GM21367 (cell line): Measurements from ENCODE around the gene CDK14.

Source experiments
- ATAC-seq: cut with Tn5 transposase; IDR thresholded peaks from one replicate; pipeline ENCODE4 v1.9.1; 2021; ENCODE audit not compliant: unreplicated experiment

Gene CDK14

DNA sequence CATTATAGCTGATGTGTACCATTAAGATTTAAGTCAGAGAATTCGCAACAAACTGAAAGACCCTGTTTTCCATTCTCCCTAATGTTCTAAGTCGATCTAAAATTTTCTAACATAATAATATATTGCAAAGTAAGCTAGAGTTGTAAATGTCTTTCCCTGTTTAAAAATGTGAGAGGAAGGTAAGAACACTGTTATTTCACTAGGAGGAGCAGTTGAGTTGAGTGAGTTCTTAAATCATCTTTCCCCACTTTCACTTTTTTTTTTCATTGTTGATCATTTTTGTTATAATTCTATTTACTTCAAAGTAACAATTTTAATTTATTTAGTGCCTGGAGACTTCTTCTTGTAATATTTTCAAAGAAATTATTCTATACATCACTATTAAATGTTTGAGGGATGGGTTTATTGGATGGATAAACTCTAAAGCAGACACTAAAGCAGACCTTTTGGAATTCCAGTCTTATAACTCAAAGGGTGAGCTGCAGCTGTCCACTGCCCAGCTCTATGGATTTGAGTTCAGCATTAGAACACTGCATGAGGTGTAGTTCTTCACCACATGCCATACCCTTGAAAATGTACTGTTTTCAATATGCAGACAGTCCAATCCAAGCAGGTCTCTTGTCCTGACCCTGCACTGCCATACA is 486.9 kb downstream of the CDK14 start:
- no peak for ATAC-seq

DNA sequence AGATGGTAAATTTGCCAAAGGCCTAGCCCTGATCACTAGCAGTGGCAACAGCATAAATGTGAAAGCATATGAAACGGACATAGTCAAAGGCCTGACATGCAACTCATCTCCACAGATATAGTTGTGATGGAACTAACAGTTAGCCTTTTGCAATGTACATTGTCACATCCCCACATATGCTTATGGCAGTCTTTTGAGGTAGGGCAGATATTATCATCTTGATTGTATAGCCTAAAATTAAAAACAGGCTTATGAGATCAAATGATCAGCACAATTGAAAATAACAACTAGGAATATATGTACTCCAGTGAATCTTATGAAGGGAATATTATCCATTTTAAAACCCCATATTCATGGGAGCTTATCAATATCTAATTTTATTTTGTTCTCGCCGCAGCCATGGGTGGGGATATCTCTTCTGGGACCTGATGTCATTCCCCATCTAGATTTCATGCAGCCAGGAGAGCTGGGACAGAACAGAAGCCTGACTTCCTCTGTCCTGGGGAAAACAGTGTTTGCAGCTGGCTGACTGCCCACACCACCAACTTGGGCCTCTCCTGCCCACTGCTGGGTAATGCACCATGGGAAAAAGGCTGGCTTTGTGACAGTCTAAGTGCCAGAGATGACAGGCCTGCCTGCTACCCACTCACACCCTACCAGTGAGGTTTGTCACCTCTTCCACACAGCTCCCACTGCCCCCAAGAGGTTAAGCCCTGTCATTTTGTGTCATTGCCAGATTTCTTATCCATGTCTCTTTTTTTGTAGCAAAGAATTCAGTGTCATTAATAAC is 487.9 kb downstream of the CDK14 start:
- no peak for ATAC-seq

- ATAC-seq = no peak
These were observed 489.1 kb downstream of the CDK14 start for GRCh38 chr7:91085175-91085574.

DNA sequence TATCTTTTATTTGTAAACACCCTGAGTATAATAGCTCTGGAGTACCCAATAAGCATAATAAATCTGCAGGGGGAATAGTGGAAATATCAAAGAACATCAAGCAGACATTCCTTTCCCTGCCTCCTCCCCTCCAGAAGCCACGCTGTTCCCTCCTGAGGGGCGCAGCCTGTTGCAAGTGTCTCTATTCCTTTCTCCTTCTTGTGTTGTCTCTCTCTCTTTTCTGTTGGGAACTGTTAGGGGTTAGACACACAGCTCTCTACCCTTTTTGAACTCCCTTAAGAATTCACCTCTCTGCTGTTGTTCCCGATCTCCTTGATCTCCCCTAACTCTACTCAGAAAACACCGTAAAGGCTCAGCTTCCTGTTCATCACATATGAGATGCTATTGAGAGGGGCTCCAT is 490.1 kb downstream of the CDK14 start:
- no peak for ATAC-seq

DNA sequence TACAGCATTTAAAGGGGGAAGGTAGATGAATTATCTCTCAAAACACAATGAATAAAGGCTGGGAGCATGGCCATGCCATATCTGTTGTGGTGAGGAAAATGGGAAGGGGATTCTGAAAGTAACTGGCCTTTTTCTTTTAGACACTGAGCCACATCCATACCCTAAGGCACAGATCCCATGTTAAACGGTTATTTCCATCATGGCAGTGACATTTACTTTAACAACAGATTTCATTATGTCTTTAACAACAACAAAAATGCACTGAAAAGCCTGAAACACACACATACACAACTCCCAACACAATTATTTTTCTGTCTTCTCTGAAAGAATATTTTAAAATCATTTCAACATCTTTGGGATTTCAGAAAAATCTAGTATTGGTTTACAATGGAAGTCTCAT is 492.0 kb downstream of the CDK14 start:
- ATAC-seq = no peak

GRCh38 chr7:91088691-91089090 is 492.6 kb downstream of the CDK14 start:
- no peak for ATAC-seq

- ATAC-seq = peak; percentile 78
These were observed 493.4 kb downstream of the CDK14 start for GRCh38 chr7:91089382-91089963.

DNA sequence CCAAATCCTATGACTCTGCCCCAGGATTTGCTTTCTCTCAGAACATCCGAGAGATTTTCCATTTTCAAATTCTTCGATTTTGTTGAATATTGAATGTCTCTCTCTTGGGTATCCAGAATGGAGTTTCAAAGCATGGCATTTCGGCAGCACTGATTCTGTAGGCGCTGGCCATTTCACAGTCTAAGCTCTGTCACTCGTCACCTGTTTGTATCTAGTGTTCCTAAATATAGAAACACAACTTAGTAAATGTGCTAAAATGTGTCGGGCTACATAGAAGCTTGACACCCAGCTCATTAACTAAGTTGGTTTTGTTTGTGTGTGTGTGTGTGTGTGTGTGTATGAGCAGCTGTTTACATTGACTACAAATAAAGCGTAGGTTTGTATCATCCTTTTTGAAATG is 494.6 kb downstream of the CDK14 start:
- no peak for ATAC-seq

- no peak for ATAC-seq
These were observed 495.5 kb downstream of the CDK14 start for GRCh38 chr7:91091631-91092030.

DNA sequence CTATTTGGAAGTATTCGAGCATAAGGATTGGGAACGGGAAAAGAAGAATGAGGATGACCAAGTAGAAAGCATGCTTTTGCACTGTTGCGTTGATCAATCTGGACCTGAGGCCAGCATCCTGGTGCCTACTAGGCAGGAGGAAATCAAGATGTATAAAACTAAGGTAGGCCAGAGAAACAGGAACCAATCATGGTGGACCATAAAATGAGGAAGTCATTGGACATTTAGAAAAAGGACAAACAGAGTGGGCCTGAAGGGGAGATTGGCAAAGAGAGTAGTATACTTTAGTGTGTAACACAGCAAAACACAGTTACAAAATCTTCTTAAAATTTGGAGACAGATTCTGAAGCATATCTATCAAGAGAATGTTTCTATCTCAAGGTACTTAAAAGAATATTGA is 497.1 kb downstream of the CDK14 start:
- ATAC-seq = no peak

DNA sequence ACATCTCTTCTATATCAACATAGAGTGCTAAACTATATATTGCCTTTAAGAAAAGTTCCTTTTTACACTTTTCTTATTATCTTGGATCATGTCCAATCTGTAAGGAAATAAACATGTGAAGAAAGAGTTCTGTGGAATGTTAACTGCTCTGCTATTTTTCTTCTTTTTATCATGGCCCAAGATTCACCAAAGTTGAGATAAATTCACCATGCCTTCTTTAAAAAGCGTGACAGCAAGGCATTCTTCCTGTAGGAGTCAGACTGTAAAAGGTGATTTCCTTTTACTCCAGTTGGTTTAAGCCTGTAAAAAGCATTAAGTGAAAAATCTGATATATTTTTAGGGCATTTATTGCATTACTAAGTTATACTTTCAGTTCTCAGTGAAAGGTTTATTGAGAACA is 502.4 kb downstream of the CDK14 start:
- ATAC-seq = no peak

GRCh38 chr7:91103363-91103762 is 507.2 kb downstream of the CDK14 start:
- ATAC-seq = no peak

DNA sequence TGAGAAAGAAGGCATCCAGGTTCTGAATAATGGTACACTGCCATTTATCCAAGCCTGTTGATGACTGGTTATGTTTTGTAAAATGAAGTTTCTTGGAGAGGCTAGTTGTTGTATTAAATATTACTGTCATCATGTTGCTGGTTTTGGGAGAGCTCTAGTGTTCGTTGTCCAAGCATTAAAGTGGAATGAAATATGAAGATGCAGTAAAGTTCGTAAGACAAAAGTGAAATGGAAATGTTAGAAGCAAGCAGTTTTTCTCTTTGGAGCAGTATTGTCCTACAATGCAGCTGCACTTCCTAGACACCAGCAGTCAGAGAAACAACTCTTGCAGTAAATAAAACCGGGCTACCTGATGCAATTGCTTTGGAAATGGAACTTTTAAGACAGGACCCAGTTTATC is 511.3 kb downstream of the CDK14 start:
- no peak for ATAC-seq

DNA sequence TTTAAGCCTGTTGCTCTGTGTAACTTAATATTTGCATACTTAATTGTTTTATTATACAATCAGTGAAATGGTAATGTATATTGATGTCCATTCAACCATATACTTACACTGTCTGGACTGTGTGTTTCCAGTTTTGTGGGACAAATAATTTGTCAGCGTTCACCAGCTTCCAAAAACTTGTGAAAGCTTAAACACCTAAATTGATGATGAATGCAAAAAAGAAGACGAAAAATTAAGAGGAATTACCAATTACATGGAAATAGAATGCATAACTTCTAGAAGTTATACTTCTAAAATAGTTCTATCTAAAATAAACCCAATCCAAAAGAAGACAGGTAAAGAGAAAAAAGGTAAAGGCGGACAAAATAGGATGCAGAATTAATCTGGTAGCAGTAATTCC is 513.1 kb downstream of the CDK14 start:
- no peak for ATAC-seq

DNA sequence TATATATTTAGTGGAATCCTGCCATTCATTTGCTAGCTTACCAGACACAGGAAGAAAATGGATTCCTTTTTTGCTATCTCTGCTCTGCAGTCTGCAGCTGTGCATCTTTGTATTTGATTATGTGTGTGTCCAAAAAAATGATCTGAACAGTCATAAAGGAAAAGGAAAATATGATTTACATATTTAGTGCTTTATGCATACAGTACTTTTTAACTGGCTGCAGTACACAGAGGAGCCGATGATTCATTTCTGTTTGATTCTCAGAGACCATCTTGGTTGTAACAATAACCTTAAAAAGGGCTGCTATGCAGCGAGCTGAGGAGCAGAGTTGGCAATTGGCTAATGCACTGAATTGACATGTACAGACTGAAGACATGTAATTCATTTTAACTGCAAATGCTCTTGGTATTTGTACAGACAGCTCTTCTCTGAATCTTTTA is 516.8 kb downstream of the CDK14 start:
- no peak for ATAC-seq

- ATAC-seq = no peak
These were observed 518.1 kb downstream of the CDK14 start for GRCh38 chr7:91114232-91114631.

DNA sequence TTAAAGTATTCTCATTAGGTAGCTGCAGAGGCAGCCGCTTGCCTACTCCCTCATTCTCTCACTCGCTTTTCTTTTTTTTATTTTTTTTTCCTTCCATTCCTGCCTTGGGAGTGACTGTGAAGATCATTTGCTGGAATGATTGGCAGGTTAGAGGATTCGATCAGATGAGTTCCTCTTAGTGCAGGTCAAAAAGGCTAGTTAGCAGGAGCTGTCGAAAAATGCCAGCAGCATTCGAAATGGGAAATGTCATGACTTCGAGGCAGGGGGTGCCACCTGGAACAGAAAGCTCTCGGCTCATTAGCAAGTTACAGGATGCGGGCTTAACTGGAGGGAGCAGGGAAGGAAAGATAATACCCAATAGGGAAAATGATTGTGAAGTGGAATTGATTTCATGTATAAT is 530.6 kb downstream of the CDK14 start:
- no peak for ATAC-seq

- no peak for ATAC-seq
These were observed 531.2 kb downstream of the CDK14 start for GRCh38 chr7:91127325-91127724.

GRCh38 chr7:91127959-91128358 is 531.8 kb downstream of the CDK14 start:
- ATAC-seq = no peak

GRCh38 chr7:91128683-91129348 is 532.7 kb downstream of the CDK14 start:
- ATAC-seq = no peak

DNA sequence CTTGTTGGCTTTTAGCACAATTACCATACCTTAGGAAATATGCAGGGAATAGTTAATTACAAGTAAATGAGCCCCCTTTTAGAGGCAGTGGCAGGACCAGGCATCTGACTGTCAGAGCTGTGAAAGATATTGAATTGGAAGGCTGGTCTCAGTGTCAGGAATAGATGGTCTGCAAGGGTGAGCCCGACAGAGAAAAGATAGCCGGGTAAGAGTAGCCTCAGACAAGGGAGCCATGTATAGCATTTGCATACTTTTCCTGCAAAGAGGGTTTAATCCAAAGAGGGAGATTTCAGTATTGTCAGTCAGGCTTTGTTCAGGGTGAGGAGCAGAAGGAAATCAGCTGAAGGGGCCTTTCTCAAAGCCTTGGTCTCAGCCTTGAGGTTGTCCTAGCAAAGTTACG is 539.2 kb downstream of the CDK14 start:
- ATAC-seq = no peak
